AG08396 (cell line): ENCODE data around the gene TAX1BP1.

Experiments
- DNase-seq: peaks from one replicate; pipeline ENCODE4 v3.0.0; 2012; ENCODE audit warnings: low spot score, mixed read lengths

Gene TAX1BP1

DNA sequence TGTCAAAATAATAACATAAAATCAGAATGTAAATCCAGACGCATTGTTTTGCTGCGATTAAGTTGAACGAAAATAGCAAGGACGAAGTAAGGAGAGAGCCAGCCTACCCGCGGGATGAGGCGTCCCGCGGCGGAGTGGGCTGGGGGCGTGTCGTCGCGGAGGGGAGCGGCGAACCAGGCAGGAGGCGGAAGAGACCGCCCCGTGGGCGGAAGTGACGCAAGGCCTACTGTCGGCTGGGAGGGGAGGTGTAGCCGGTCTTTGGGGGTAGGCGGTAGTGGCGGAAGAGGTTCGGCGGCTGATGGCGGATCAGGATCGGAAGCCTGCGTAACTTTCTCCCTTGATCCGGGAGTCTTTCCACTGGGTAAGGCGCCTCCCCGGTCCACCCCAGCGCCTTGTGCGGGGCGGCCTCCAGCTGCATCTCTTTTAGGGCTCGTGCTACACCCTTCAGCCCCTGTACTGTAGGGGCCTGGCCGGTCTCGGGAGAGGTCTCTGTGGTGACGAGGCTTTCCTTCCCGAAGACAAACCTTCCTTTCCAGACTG, at the start of gene TAX1BP1:
Gene TAX1BP1 (plus strand): TSS at position 254 of the 540 bp plus-strand sequence. CDS start 8,363 bp downstream, outside the sequence.
- peak; percentile 95 for DNase-seq

DNA sequence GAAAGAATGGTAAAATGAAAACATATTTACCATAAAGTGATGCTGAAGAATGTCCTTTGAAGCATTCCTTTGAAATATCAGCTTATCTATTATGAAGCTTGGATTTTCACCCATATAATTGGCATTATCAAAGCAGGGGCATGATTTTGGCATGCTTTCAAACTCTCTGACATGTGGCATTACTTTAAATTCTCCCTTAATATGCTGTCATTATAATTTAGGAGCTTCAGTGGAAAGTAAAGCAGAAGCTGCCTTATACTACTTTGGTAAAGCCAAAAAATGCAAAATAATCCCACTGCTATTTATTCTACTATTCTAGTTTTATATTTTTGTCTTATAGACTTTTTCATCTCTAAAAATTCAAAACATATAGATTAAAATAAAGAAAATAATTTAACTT, 49.3 kb upstream of the TAX1BP1 start:
- no peak for DNase-seq

DNA sequence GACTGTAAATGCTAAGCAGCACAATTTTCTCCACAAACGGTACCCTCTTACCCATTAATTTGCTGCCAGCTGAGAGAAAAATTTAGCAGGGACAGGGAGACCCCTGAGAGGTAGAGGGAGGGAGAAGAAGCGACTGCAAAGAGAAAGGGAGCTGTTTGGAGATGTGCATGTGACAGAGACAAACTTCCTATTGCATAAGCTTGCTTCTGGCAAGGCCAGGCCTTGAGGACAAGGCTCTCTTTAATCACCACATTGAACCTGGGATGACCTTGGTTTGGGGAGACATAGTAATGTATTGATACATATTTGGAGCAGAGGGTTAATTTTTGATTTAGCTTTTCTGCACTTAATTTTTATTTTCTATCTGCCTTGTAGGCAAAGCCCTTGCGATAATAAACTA, 46.2 kb upstream of the TAX1BP1 start:
- DNase-seq = no peak

DNA sequence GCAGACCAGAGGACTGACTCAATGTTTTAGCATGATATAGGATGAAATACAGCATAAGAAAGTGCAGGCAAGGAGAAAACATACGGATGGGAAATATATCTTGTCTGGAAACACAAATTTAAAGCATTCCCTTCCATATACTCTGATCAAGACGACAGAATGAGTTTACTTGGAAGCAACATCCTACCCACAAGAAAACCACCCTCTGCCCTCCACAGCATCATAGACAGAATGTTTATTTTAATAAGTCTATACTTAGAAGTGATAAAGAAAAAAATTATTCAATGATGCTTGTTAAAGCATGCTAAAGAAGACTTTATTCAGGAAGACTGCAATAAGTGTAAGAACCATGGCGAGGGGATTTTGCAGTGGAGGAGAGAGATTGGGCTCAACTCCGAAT, 44.9 kb upstream of the TAX1BP1 start:
- no peak for DNase-seq

DNA sequence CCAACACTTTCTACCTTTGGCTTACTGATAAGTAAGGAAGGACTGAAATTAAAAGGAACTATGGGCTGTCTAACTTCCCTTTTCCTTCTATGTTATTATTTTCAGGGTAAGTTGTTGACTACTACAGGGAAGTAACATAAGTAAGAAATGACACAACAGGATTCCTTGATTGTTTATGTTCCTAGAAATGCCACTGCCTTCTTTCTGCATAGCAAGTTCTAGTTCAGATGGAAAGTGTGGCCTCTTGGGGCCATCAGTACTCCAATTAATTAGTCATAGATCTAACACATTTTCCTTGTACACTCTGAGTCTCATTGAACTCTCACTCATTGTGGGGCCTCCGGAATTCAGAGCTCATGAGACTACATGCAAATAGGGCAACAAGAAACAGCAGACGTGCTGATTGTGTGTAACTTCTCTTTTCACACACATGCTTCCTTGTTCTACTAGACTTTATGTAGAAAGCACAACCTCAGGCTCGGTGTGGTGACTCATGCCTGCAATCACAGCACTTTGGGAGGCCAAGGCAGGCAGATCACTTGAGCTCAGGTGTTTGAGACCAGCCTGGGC, 42.0 kb upstream of the TAX1BP1 start:
- no peak for DNase-seq

DNA sequence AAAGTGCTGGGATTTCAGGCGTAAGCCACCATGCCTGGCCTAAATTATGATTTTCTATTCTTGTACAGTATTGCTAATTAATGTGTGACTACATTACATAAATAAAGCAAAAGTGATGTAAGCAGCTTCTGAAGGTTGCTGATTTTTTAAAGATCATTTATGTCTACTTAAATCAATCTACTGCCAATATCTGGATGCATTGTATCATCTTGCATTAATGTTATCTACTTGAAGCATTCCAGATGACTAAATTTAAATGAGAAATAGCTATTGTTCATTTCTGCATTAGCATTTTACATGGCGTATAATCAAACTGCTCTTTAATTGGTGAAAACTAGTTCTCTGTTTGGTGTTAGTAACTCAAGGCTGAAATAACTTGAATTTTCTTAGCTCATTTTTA, 40.2 kb upstream of the TAX1BP1 start:
- DNase-seq = no peak

DNA sequence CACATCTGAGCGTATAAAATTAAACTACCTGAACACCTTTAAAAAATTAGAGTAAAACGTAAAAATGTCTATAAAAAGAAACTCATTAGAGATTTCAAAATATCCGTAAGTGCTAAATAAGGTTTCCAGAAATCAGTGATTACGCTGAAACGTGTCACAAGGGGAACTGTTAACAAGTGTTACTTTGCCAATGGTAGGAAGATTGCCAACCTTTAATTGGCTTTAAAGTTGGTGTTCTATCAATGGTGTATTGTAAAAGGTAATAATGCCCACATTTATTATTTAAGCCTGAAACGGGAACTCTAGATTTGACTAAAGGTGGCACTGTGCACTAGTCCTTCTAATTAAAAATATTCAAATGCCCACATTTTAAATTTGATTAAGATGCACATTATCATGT, 39.5 kb upstream of the TAX1BP1 start:
- DNase-seq = no peak

DNA sequence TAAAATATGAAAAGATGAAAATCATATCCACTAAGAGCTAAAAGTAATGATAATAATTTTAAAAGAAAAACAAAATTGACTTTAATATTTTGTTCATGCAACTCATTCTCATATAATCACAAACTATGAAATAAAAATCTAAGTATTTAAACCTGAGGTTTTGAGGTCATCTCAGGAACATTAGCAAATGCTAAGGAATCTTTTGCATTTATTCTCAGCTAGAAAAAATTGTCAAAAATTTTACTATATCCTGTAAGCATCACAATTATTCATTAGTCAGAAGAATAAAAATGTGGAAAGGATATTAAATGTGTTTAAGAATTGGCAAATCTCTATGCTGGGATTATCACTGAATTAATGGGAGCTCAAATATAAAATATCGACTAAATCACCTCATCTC, 36.8 kb upstream of the TAX1BP1 start:
- DNase-seq = no peak

DNA sequence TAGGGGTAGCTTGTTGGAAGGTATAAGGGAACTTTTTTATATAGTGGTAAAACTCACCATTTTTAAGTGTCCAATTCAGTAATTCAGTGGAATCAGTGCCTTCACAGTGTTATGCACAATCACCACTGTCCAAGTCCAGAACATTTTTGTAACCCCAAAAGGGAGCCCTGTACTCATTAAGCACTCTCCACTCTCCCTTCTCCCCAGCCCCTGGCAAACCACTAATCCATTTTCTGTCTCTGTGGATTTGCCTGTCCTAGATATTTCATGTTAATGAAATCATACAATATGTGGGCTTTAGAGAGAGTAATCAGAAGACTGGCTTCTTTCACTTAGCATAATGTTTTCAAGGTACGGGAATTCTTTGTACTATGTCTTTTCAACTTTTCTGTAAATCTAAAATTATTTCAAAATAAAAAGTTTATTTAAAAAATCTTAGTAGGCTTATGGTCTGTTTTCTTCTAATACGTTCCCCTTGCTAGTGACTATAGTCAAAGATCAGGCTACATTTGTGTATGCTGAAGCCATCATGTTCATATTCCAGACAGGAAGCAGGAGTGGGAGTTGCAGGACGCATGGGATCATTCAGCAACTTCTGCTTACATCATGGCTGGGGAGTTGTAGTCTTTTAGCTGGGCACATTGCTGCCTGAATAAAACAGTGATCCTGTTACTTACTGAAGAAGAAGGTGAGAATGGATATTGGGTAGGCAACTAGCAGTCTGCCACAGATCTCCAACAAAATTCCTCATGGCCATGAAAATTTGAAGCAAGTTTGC, 35.4 kb upstream of the TAX1BP1 start:
- no peak for DNase-seq

DNA sequence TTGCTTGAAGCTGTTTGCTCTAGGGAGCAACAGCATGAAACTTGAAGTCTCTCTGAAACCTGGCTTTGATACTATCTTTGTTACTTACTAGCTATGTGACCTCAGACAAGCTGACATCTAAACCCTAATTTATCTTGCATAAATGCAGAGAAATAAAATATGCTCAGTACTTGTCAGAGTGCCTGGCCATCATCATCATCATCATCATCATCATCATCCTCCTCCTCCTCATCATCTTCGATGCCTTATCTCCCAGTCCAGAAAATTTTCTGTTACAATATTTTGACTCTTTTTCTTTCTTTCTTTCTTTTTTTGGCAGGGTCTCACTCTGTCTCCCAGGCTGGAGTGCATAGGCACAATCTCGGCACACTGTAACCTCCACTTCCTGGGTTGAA, 34.8 kb upstream of the TAX1BP1 start:
- DNase-seq = no peak

DNA sequence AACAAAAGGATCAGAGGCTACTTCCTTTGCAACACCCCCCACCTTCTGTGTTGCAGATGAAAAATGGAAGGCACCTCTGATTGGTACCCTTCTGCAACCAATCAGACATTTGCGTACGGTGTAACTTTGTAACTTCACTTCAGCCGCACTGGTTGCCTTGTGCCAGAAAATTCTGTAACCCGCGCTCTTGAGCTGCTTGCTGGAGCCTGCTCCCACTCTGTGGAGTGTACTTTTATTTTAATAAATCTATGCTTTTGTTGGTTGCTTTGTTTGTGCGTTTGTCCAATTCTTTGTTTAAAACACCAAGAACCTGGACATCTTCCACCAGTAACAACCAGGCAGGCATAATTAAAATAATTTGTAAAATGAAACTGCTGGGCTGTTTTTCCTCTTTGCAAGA, 31.5 kb upstream of the TAX1BP1 start:
- no peak for DNase-seq

DNA sequence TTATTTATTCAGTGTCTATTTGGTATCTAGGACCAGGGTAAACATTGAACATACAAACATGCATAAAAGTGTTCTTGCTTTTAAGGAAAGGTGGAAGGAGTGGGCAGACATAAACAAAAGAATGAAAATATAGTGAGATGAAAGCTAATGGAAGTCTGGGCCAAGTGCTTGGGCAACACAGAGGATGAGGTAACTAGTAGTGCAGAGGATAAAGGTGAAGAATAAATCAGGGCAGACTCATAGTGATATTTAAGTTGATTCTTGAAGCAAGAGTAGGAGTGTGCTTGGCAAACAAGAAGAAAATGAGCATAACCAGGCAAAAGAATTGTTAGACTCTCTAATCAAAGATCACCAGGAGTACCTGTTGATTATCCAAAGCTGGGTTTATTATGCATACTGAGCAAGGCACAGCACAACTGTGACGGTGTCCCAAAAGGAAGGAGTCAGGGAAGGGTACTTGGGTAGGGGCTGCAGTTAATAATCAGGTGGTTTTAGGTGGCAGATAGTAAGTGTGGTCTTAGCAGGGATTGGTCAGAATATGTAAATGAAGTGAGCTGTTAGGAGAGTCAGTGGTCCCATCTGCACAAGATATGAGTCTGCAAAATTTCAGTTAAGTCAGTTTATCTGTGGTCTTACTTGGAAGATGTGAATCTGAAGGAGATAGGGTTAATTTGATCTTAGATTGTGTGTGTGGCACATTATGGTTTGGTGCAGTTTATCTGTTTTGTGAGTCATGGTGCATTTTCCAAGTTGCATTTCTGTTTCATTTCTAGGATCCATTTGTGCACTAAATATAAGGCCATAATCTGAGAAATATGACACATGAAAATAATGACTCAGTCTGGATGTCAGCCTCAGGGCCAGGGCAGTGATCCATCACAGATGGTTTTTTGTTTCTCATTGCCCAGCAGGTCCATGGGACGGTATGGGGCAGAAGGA, 30.6 kb upstream of the TAX1BP1 start:
- peak; percentile 41 for DNase-seq

DNA sequence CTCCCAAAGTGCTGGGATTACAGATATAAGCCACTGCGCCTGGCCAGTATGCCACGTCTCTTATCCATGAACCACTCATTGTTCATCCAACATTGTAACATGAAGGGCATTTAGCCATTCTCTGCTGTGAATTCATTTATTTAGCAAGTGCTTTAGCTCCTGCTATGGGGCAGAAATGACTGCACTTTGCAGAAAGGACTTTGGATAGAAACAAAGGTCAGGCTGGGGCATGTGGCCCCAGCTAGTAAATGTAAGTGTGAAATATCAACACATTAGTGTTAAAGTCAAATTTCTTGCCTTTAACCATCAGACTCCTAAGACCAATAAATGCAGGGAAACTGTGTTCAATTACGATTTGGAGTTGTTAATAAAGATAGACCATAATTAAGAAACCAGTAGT, 27.7 kb upstream of the TAX1BP1 start:
- DNase-seq = no peak

DNA sequence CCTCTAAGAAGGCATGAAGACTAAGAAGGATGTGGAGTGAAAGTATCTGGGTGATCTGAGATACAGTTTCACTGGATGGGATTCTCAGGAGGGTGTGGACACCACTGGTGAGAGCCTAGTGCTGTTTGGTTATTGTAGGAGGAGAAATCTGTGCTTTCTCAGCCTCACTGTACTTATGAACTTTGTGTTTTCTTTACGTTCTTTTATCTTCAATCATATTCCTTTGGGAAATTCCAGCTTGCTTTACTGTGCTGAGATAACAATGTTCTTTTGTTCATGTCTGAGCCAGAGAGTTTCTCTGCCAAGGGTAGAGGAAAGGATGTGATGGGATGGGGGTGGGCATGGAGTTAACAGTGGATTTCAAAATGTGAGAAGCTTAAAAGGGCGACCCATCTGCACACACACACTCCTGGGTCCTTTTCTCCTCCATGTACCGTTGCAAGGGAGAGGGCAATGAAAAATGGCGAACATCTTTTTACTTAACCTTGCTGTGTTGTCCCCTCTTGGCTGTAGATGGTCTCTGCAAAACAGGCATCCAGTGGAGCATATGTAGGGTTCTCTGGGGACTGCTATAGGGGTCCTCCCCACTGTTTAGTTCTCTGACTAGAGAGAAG, 25.0 kb upstream of the TAX1BP1 start:
- no peak for DNase-seq

DNA sequence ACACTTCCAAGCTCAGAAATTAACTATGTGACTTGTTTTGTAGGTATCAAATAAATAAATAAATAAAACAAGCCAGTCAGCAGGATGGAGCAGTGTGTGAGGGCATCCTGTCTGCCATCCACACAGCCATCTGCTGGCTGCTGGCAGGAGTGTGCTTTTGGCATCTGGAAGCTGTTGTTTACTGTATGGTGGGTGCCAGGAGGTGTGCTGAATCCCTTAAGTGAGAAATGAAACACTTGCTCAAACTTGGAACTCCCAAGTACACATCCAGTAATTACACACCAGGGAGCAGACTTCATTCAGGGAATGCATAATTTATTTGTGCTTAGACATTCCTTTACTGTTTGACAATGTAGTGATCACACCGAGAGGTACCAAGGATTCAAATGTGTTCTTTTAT, 16.9 kb upstream of the TAX1BP1 start:
- no peak for DNase-seq

DNA sequence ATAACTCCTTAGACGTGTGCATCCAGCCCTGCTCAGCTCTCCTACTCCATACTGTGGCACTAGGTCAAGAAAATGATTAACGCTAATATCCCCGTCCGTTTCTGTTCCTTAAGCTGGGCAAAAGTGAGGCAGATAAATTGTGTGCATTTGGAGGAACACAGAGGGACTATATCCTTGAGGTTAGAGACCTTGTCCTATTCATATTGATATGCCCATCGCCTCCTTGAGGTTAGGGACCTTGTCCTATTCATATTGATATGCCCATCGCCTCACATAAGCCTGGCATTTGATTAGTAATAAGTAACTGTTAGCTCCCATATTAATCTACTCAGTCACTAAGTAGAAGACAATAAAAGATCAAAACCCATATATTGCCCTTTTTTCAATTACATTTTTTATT, 12.9 kb upstream of the TAX1BP1 start:
- DNase-seq = no peak

DNA sequence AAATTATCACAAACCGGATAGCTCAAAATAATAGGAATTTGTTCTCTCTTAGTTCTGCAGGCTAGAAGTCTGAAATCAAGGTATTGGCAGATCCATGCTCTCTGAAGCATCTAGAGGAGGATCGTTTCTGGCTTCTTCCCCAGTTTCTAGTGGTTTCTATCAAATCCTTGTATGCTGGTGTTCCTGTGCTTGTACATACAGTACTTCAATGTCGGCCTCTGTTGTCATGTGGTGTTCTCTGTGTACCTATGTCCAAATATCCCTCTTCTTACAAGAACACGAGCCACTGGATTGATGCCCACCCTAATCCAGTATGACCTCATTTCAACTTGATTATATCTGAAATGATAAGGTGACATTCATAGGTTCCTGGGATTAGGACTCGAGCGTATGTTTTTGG, 9.8 kb upstream of the TAX1BP1 start:
- DNase-seq = no peak

DNA sequence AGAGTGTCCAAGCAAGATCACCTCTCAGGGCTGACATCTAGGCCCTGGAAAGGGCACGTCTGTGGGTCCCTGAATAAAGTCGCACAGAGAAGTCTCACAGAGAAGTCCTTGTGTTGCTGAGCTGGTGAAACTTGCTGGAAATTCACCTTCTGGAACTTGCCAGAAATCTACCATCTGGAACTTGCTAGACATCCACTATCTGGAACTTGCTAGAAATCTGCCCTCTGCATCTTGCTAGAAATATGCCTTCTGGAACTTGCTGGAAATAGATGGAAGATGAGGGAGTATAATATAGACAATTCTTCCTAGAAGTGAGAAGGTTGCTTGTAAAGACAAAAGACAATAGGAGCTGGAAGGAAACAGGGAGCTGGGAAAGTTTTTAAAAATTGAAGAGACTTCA, 5.4 kb upstream of the TAX1BP1 start:
- DNase-seq = no peak

DNA sequence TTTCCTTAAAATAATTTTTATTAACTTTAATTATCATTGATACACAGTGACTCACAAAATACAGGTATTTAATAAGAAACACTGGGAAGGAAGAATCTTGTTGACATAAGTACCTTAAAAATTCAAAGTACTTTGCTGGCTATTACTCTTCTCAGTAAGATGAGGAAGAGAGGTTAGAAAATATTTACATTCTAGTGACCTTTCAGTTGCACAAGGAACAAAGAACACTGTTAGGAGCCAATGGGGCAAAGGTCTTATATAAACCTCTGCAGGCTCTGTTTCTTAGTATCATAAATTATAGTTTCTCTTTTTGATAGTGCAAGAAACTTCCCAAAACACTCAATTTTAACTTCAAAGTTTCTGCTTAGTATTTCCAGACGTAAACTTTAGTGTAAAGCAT, 4.8 kb upstream of the TAX1BP1 start:
- DNase-seq = no peak

DNA sequence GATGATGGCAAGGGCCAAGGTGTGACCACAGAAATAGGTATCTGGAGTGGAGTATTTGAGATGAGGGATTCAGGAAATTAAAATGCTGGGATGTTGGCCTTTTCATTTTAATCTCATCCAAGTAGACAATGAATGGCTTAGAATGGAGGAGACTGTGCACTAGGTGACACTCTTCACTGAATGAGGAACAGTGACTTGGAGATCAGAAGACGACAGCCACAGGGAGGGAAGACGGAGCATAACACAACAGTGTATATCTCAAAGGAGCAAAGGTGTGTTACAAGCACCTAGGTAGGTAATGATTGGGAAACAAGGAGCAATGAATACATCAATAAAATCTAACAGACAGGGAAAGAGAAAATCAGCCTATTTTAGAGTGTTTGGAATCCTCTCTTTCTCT, 4.1 kb upstream of the TAX1BP1 start:
- DNase-seq = no peak

DNA sequence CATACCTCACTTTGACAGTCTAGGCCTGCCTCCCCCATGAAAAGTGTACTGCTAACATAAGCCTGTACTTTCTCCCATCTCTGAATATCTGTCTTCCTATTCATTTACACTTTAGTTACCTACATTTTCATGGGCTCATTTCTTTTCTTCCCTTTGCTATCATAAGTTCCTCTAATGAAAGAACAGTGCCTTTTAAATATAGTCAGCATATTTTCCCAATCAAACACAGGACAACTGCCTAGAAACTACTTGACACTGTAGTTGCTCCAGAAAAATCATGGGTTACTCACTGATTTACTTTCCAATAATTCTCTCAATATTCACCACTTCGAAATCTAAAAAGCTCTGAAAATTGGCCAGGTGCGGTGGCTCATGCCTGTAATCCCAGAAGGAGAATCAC, 2.8 kb upstream of the TAX1BP1 start:
- no peak for DNase-seq

DNA sequence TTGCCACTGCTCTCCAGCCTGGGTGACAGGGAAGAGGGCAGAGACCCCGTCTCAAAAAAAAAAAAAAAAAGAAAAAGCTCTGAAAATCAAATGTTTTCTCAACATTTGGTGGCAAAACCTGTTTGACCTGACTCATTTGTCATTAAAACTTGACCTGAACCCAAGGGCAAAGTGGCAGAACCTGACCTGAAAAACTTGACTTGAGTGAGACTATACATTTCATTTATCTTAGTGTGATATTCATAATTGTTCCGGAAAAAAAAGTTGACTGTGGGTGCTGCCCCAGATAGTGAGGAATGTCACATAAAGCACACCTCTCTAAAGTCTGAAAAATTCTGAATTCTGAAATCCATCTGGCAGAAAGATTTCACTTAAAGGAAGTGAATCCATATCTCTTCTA, 2.3 kb upstream of the TAX1BP1 start:
- DNase-seq = no peak
